ENCODE results near the gene KRT14.

GRCh38 chr17:41583137-41584127 lies 3.3 kb downstream of the KRT14 start:
- TF ChIP-seq, protein P1, sequence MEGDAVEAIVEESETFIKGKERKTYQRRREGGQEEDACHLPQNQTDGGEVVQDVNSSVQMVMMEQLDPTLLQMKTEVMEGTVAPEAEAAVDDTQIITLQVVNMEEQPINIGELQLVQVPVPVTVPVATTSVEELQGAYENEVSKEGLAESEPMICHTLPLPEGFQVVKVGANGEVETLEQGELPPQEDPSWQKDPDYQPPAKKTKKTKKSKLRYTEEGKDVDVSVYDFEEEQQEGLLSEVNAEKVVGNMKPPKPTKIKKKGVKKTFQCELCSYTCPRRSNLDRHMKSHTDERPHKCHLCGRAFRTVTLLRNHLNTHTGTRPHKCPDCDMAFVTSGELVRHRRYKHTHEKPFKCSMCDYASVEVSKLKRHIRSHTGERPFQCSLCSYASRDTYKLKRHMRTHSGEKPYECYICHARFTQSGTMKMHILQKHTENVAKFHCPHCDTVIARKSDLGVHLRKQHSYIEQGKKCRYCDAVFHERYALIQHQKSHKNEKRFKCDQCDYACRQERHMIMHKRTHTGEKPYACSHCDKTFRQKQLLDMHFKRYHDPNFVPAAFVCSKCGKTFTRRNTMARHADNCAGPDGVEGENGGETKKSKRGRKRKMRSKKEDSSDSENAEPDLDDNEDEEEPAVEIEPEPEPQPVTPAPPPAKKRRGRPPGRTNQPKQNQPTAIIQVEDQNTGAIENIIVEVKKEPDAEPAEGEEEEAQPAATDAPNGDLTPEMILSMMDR (IDR thresholded peaks at IDR 0.05): no peak
- no peak for TF ChIP-seq POLR2A (IDR thresholded peaks at IDR 0.05)
